Activated CD8-positive, alpha-beta T cell treated with anti-CD3 and anti-CD28 coated beads for 36 hours (primary cell): ENCODE data around the gene NFATC2. TPM values are rescaled to one million over a fixed set of nuclear protein-coding genes. Genes with fewer than 3 reads are reported as not detected.
A peak's percentile ranks its signal among the peaks of the same experiment; 100 is the strongest.

Experiments used
- ATAC-seq: fragments of 200-7000 bp; cut with Tn5 transposase; one replicate; pipeline ENCODE4 v1.10.0; 2021; ENCODE audit warnings: mild to moderate bottlenecking, moderate library complexity
- CTCF ChIA-PET: fragments of 350-600 bp; sonication (Branson Sonifier 250); formaldehyde crosslinking; loops from one replicate; lab custom pipeline; 2021; ENCODE audit warnings: antibody characterized with exemption; lab: Charles Lee
- POLR2A ChIA-PET: fragments of 350-600 bp; sonication (Branson Sonifier 250); formaldehyde crosslinking; loops from one replicate; lab custom pipeline; 2021; ENCODE audit warnings: antibody characterized with exemption; lab: Charles Lee
- DNase-seq: peaks from one replicate; pipeline ENCODE4 v3.0.0-alpha.2; 2020
- H3K27ac Mint-ChIP-seq: one replicate; pipeline ENCODE4 v1.8.0; 2021; ENCODE audit warnings: mild to moderate bottlenecking, mixed read lengths
- H3K27me3 Mint-ChIP-seq: one replicate; pipeline ENCODE4 v1.8.0; 2021; ENCODE audit warnings: mixed read lengths
- H3K36me3 Mint-ChIP-seq: one replicate; pipeline ENCODE4 v1.8.0; 2021; ENCODE audit warnings: low read depth, mixed read lengths
- H3K4me1 Mint-ChIP-seq: one replicate; pipeline ENCODE4 v1.8.0; 2021; ENCODE audit warnings: low read depth, mixed read lengths
- H3K4me3 Mint-ChIP-seq: one replicate; pipeline ENCODE4 v1.8.0; 2021; ENCODE audit warnings: mild to moderate bottlenecking, moderate library complexity, mixed read lengths
- H3K9me3 Mint-ChIP-seq: one replicate; pipeline ENCODE4 v1.8.0; 2021; ENCODE audit warnings: mixed read lengths
- intact Hi-C: fragments of 100-400 bp; cut with micrococcal nuclease; formaldehyde crosslinking; loops from one replicate; pipeline ENCODE4 v1.10.0; 2022
- total RNA-seq, 2 experiments: library from RNA; stranded (reverse); gene quantifications; one replicate each; pipeline ENCODE4 v1.2.3, GENCODE V29; 2021
- TF ChIP-seq, protein P1 (sequence below): fragments of 200-600 bp; IDR thresholded peaks from one replicate; pipeline ENCODE4 v1.8.0; 2022; ENCODE audit warnings: antibody characterized with exemption, mild to moderate bottlenecking

Gene NFATC2
- total RNA-seq, 2 experiments from 2014 or later: 38.3 to 40.9 TPM

DNA sequence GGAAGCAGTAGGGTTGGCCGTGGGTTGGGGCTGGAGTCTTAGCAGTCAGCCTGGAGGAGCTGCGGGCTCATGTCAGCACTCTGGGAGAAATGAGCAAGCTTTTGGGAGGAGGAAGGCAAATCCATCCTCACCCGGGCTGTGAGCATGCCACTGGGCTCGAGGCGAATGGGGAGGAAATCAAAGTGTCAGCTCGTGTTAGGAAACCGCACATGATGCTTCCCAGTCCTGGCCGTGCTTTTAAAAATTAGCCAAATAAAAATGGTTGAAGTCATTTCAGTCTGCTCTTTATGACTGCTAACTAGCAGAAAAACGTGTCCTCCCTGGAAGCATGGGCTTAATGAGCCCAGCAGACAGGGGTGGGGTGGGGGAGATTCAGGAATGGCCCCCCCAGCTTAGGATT, 98.1 kb downstream of the NFATC2 start:
- Mint-ChIP-seq H3K27me3 (no peaks in the 10 kb centered on the region), H3K36me3 (peaks cover 62% of the 10 kb centered on the region), H3K4me3 (no peak overlapping the region), H3K27ac (no peak overlapping the region), H3K9me3 (no peaks in the 10 kb centered on the region), H3K4me1 (peaks cover 43% of the 10 kb centered on the region)
- TF ChIP-seq, protein P1, sequence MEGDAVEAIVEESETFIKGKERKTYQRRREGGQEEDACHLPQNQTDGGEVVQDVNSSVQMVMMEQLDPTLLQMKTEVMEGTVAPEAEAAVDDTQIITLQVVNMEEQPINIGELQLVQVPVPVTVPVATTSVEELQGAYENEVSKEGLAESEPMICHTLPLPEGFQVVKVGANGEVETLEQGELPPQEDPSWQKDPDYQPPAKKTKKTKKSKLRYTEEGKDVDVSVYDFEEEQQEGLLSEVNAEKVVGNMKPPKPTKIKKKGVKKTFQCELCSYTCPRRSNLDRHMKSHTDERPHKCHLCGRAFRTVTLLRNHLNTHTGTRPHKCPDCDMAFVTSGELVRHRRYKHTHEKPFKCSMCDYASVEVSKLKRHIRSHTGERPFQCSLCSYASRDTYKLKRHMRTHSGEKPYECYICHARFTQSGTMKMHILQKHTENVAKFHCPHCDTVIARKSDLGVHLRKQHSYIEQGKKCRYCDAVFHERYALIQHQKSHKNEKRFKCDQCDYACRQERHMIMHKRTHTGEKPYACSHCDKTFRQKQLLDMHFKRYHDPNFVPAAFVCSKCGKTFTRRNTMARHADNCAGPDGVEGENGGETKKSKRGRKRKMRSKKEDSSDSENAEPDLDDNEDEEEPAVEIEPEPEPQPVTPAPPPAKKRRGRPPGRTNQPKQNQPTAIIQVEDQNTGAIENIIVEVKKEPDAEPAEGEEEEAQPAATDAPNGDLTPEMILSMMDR: no peak
- intact Hi-C loops: no loop called here
- no peak for ATAC-seq
- no peak for DNase-seq
- ChIA-PET CTCF (no interaction called here), POLR2A (interaction anchor here (0.8 to 1.3 kb wide), 2 partner anchors 10 to 37 kb away, joined by 3 read pairs; no protein-coding TSS in a partner anchor)

DNA sequence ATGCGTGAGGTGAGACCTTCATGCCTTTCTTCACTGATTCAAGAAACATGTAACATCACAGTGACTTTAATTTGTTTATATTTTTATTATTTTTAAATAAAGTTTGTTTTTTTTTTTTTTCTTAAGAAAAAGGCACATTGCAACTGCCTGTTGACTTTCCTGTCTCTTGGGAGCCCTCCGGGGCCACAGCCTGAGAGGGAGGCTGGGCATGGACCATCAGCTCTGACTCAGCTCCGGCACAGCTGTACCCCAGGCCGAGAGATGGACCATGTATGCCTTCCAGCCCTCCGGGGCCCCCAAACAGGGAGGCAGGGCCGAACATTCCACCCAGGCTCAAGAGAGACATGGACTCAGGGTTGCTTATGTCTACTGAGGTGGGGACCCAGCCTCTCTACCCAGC, 99.9 kb downstream of the NFATC2 start:
- TF ChIP-seq, protein P1: no peak
- Mint-ChIP-seq H3K4me1 (peaks cover 52% of the 10 kb centered on the region), H3K4me3 (no peak overlapping the region), H3K27ac (no peak overlapping the region), H3K9me3 (no peaks in the 10 kb centered on the region), H3K27me3 (no peaks in the 10 kb centered on the region), H3K36me3 (peaks cover 66% of the 10 kb centered on the region)
- CTCF ChIA-PET: interaction anchor here (1.8 kb wide), 1 partner anchor 152 kb away, joined by 6 read pairs; no protein-coding TSS in a partner anchor
- no peak for DNase-seq
- POLR2A ChIA-PET: interaction anchor here (0.7 to 1.2 kb wide), 2 partner anchors 8 to 459 kb away, joined by 3 to 4 read pairs; no protein-coding TSS in a partner anchor
- ATAC-seq: no peak
- intact Hi-C loops: no loop called here

DNA sequence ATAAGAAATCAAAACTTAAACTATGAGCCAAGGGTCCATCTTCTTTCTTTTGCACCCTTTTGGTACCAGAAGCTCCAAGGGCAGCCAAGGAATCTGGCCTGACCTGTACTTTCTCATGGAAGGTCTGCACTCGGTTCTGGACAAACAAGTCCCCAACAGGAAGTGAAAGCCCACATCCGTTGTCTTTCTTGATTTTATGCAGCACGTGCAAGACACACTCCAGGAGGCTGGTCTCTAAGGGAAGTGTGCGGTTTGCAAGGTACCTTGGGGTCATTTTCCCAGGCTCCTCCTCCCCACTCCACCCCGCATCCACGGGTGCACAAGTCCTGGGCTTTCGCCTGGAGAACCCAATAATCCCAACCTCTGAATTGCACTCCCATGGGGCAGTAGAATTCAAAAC, 101.9 kb downstream of the NFATC2 start:
- no peak overlapping the region for H3K27ac Mint-ChIP-seq

DNA sequence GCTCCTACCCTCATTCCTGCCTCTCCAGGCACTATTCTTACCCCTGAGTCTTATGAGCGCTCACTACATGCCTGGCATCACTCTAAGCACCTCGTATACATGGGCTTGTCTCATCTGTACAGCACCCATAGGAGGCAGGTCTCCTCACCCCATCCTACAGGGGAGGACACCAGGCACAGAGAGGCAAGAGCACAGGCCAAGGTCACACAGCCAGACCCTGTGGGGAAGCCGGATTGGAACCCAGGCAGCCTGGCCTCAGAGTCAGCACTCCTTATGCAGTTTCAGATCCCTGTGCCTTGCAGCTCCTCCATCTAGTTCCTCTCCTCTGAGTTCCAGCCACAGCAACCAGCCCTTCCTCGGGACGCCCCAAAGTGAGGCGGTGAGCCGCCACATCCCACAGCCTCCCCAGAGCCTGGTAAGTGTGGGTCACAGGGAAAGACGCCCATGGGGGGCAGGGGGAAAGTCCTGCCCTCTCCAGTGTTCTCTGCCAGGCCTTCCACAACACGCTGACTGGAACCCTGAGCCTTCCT, 103.3 kb downstream of the NFATC2 start:
- Mint-ChIP-seq H3K9me3 (no peaks in the 10 kb centered on the region), H3K27ac (peak overlapping the region; percentile 8), H3K4me3 (no peak overlapping the region), H3K4me1 (peaks cover 37% of the 10 kb centered on the region), H3K27me3 (no peaks in the 10 kb centered on the region), H3K36me3 (peaks cover 66% of the 10 kb centered on the region)
- TF ChIP-seq, protein P1: no peak
- intact Hi-C loops: no loop called here
- ChIA-PET CTCF (no interaction called here), POLR2A (no interaction called here)
- ATAC-seq (no peak), DNase-seq (no peak)

More for the DNA sequence above, 101.9 kb downstream of the NFATC2 start:
- ATAC-seq (no peak), DNase-seq (no peak)
- ChIA-PET POLR2A (no interaction called here), CTCF (no interaction called here)
- H3K27me3 Mint-ChIP-seq: no peaks in the 10 kb centered on the region
- peaks cover 42% of the 10 kb centered on the region for H3K4me1 Mint-ChIP-seq
- no peak overlapping the region for H3K4me3 Mint-ChIP-seq
- TF ChIP-seq, protein P1: no peak
- intact Hi-C loops: no loop called here
- peaks cover 59% of the 10 kb centered on the region for H3K36me3 Mint-ChIP-seq
- H3K9me3 Mint-ChIP-seq: no peaks in the 10 kb centered on the region

DNA sequence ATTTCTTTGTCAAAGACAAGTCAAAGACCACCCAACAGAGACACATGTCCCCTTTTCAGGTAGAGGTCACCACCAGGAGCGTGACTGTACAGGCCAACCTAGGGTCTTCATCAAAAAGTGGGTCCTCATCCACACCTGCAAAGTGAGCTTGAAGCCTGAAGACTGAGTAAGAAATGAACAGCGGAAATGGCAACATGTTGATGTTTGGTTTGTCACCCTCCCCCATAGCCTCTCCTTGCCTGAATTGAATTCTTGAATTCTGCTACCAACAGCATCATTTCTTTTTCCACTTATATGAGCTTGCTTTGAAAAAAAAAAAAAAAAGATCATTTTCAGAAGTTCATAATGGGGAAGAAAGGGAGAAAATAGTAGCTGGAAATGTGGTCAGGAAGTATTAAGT, 104.4 kb downstream of the NFATC2 start:
- ChIA-PET CTCF (no interaction called here), POLR2A (interaction anchor here (0.6 kb wide), 1 partner anchor 15 kb away, joined by 3 read pairs; no protein-coding TSS in a partner anchor)
- ATAC-seq (no peak), DNase-seq (no peak)
- no peaks in the 10 kb centered on the region for H3K9me3 Mint-ChIP-seq
- TF ChIP-seq, protein P1: no peak
- H3K4me1 Mint-ChIP-seq: peaks cover 36% of the 10 kb centered on the region
- H3K36me3 Mint-ChIP-seq: peaks cover 63% of the 10 kb centered on the region
- intact Hi-C loops: no loop called here
- H3K4me3 Mint-ChIP-seq: no peak overlapping the region
- peak overlapping the region; percentile 11 for H3K27ac Mint-ChIP-seq
- no peaks in the 10 kb centered on the region for H3K27me3 Mint-ChIP-seq
